Superior temporal gyrus (tissue), 1 donor: ENCODE data around the gene CABLES1.

ENCODE experiments used
- DNase-seq: peaks from one replicate; pipeline ENCODE4 v3.0.0-alpha.2; 2016; ENCODE audit errors: extremely low spot score

Gene CABLES1

GRCh38 chr18:23300231-23300805, 165.0 kb downstream of the CABLES1 start:
- DNase-seq: no peak

DNA sequence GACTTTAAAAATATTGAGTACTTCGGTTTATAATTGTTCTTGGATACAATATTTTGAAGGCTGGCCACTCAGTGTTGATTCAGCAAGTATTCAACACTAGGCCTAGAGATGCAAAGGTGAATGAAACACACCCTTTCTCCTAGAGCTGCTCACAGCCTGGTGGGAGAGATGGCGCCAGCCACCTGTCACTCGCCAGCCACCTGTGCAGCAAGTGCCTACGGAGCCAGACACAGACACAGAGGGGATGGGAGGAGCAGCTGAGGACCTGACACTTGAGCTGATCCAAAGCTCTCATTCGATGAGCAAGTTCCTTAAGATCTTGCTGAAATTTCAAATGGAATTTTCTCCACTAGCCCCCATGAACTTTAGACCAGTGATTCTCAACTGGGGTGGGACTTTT, 166.7 kb downstream of the CABLES1 start:
- no peak for DNase-seq

DNA sequence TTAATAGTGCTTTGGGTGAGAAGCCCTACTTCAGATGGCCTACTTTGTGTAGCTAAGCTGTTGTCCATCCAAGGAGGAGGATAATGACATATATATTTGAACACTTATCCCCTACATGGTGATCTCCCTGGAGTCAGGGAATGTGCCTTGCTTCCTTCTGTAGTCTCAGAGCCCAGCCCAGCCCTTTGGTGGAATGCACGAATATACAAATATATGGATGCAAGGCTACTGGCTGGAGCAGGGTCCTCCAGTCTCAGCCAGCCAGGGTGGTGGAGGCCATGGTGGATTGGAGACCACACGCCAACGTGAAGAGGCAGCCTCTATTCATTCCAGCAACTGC, 167.2 kb downstream of the CABLES1 start:
- DNase-seq: no peak

DNA sequence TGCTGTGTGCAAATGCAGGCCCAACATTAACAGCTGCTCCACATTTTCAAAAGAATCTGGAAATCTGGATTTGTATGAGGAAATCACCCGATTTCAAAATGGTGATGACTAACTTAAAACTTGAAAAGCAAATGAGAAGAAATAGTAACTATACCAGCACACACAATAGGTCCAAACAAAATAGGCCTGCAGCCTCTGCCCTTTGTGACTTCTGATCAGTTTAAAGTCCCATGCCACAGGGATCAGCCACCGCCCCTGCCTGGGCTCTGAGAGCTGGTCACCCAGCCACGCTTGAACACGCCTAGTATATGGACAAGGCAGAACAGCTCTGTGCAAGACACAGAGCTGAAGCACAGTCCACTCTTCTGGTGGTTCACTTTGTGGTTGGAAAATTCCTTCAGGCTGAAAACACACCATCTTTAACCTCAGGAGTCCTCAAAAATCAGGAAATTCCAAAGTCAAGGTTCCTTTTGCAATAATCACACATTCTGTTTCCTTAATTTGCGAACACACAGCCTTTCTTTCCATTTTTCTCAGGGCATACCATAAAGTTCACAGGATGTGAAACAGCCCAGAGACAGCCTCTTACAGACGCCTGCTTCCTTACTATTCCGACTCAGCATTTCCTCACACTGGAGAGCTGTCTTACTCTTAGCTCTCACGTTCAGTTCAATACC, 167.7 kb downstream of the CABLES1 start:
- no peak for DNase-seq

DNA sequence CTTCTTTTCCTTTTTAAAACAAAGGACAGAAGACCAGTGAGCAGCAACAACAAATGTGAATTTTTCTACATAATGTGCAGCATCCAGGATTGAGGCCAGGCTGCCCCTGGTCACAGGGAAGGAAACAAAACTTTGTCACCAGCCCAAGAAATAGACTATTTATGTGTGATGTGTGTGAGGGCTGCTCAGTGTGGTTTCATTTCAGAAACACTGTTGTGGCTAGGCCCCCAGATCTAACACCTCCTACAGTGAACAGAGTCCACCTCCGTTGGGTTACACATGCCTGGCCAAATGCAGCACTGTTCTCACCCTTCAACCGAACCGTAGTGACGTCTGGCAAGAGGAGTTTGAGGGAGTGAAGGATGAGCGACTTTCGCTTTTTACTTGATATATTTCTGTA, 171.5 kb downstream of the CABLES1 start:
- no peak for DNase-seq

GRCh38 chr18:23307567-23308295, 172.4 kb downstream of the CABLES1 start:
- no peak for DNase-seq
